ENCODE results near the gene CACNA1C.

- TF ChIP-seq CTCF (conservative IDR thresholded peaks at IDR 0.05) = no peak
- TF ChIP-seq EZH2 (IDR thresholded peaks at IDR 0.05; ENCODE audit: low read depth) = no peak
Observed at GRCh38 chr12:2211119-2211518, 158.3 kb downstream of the CACNA1C start.

All from PC-9 (cell line).